ENCODE data around the gene AMPH. TPM values are rescaled to one million over a fixed set of nuclear protein-coding genes. Genes with fewer than 3 reads are reported as not detected.

AMPH gene
- total RNA-seq, 1 donor from 2014 or later: 10.7 TPM

DNA sequence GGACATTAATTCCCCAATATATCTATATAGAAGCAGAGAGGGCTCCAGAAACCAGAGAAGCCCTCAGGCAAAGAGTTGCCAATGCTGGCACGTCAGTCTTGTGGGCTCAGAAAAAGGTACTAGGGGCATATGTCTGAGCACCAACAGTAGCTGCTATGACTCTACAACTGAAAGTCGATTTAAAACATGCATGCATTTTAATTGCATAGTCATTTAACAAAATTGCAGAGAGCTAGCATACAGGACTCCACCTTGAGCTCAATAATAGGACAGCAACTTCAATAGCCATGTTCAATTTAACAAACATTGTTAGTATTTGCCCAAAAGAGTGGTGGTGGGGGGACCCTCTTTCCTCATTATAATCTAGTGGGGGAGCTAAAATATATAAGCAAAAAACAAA lies 126.5 kb downstream of the AMPH start:
- Mint-ChIP-seq H3K27ac (ENCODE audit: unreplicated experiment) (no peak overlapping the region), H3K9me3 (ENCODE audit: unreplicated experiment) (no peaks in the 10 kb centered on the region), H3K36me3 (ENCODE audit: unreplicated experiment) (no peaks in the 10 kb centered on the region), H3K4me1 (ENCODE audit: unreplicated experiment) (peaks cover 8% of the 10 kb centered on the region), H3K27me3 (ENCODE audit: unreplicated experiment) (no peaks in the 10 kb centered on the region), H3K4me3 (ENCODE audit: unreplicated experiment) (no peak overlapping the region)
- no peak for DNase-seq (ENCODE audit: extremely low spot score, unreplicated experiment)
- TF ChIP-seq, protein P1, sequence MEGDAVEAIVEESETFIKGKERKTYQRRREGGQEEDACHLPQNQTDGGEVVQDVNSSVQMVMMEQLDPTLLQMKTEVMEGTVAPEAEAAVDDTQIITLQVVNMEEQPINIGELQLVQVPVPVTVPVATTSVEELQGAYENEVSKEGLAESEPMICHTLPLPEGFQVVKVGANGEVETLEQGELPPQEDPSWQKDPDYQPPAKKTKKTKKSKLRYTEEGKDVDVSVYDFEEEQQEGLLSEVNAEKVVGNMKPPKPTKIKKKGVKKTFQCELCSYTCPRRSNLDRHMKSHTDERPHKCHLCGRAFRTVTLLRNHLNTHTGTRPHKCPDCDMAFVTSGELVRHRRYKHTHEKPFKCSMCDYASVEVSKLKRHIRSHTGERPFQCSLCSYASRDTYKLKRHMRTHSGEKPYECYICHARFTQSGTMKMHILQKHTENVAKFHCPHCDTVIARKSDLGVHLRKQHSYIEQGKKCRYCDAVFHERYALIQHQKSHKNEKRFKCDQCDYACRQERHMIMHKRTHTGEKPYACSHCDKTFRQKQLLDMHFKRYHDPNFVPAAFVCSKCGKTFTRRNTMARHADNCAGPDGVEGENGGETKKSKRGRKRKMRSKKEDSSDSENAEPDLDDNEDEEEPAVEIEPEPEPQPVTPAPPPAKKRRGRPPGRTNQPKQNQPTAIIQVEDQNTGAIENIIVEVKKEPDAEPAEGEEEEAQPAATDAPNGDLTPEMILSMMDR (IDR thresholded peaks at IDR 0.05): no peak

DNA sequence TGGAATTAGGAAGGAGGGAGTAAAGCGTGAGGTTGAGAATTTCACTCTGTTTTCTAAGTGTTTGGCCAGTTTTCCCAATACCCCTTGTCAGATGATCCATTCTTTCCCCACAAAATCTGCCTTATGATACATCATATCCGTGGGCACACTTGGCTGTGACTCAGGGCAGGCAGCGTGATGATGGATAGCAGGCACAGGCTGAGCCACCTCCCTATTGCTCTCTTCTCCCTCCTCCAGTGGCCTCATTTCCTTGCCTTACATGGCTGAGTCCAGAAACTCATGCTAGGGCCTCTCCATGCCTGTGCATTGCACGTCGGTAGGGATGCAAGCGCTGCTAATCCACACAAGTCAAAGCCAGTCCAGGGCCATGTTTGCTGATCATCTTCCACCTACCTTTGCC lies 128.3 kb downstream of the AMPH start:
- H3K36me3 Mint-ChIP-seq (ENCODE audit: unreplicated experiment): no peaks in the 10 kb centered on the region
- no peaks in the 10 kb centered on the region for H3K9me3 Mint-ChIP-seq (ENCODE audit: unreplicated experiment)
- no peaks in the 10 kb centered on the region for H3K27me3 Mint-ChIP-seq (ENCODE audit: unreplicated experiment)
- no peak overlapping the region for H3K27ac Mint-ChIP-seq (ENCODE audit: unreplicated experiment)
- TF ChIP-seq, protein P1 (IDR thresholded peaks at IDR 0.05): no peak
- DNase-seq (ENCODE audit: extremely low spot score, unreplicated experiment): no peak
- no peak overlapping the region for H3K4me3 Mint-ChIP-seq (ENCODE audit: unreplicated experiment)
- H3K4me1 Mint-ChIP-seq (ENCODE audit: unreplicated experiment): peaks cover 8% of the 10 kb centered on the region

DNA sequence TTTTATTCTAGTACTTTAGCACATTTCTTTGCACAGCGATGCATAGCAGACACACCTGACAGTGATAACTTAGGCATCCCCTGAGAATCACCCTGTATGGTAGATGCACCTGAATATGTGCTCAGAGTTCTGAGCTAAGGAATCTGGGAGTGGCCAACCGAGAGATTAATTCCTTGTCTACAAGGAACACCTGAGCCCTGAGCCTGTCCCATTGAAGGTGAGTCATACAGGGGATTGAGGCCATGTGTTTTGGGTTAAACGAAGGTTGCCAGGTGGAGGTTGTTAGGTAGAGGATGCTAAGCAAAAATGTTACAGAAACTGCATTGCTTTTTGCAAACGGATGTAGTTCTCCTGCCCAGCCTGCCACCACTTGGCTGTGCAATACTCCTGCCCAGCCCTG lies 128.9 kb downstream of the AMPH start:
- Mint-ChIP-seq H3K27me3 (ENCODE audit: unreplicated experiment) (no peaks in the 10 kb centered on the region), H3K4me3 (ENCODE audit: unreplicated experiment) (no peak overlapping the region), H3K4me1 (ENCODE audit: unreplicated experiment) (peaks cover 3% of the 10 kb centered on the region), H3K9me3 (ENCODE audit: unreplicated experiment) (no peaks in the 10 kb centered on the region), H3K27ac (ENCODE audit: unreplicated experiment) (no peak overlapping the region), H3K36me3 (ENCODE audit: unreplicated experiment) (no peaks in the 10 kb centered on the region)
- TF ChIP-seq, protein P1 (IDR thresholded peaks at IDR 0.05): no peak
- DNase-seq (ENCODE audit: extremely low spot score, unreplicated experiment): no peak

DNA sequence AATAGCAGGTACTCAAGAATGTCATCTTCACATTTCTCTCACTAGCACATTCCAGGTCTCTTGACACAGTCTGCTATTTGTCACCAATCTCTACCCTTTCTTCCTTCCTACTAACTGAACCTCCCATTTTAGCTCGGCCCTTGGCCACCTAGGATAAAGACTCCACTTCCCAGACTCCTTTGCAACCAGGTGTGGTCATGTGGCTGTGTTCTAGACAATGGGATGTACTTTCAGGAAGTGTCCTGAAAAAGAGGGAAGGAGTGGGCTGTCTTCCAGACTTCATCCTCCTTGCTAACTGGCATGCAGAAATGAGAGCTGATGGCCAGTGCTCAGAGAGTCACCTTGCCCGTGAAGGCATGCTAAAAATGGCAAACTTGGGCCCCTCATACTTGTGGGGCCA lies 139.2 kb downstream of the AMPH start:
- no peaks in the 10 kb centered on the region for H3K27me3 Mint-ChIP-seq (ENCODE audit: unreplicated experiment)
- TF ChIP-seq, protein P1 (IDR thresholded peaks at IDR 0.05): no peak
- DNase-seq (ENCODE audit: extremely low spot score, unreplicated experiment): no peak
- no peaks in the 10 kb centered on the region for H3K36me3 Mint-ChIP-seq (ENCODE audit: unreplicated experiment)
- no peaks in the 10 kb centered on the region for H3K9me3 Mint-ChIP-seq (ENCODE audit: unreplicated experiment)
- H3K4me3 Mint-ChIP-seq (ENCODE audit: unreplicated experiment): no peak overlapping the region
- no peak overlapping the region for H3K27ac Mint-ChIP-seq (ENCODE audit: unreplicated experiment)
- H3K4me1 Mint-ChIP-seq (ENCODE audit: unreplicated experiment): no peaks in the 10 kb centered on the region

DNA sequence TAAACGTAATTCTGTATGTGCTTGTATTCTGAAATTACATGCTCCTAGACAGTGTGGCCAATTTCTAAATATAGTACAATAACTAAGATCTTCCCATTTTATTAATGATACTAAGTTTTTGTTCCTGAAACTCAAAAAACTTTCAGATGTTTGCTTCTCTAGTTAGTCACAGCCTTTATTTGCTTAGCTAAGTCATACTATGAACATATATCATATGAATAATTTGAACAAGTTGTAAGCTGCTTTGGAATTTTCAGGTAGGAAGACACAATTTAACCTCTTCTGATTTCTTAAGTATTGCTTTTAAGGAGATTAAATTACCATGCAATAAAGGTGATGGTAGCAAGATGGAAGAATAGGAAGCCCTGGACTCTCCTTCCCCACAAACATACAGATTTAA lies 148.7 kb downstream of the AMPH start:
- H3K4me3 Mint-ChIP-seq (ENCODE audit: unreplicated experiment): no peak overlapping the region
- H3K9me3 Mint-ChIP-seq (ENCODE audit: unreplicated experiment): peaks cover 16% of the 10 kb centered on the region
- H3K27me3 Mint-ChIP-seq (ENCODE audit: unreplicated experiment): no peaks in the 10 kb centered on the region
- H3K36me3 Mint-ChIP-seq (ENCODE audit: unreplicated experiment): peaks cover 11% of the 10 kb centered on the region
- no peak overlapping the region for H3K27ac Mint-ChIP-seq (ENCODE audit: unreplicated experiment)
- DNase-seq (ENCODE audit: extremely low spot score, unreplicated experiment): no peak
- peaks cover 15% of the 10 kb centered on the region for H3K4me1 Mint-ChIP-seq (ENCODE audit: unreplicated experiment)
- TF ChIP-seq, protein P1 (IDR thresholded peaks at IDR 0.05): no peak

Data from osteocyte (in vitro differentiated cells).